GM10266 (cell line): ENCODE results near the gene EAF1.
"Not testable (repeated sequence)": the region's sequence is repeated elsewhere in the genome, so short reads cannot be mapped to it uniquely, and the experiment has no call there.

Experiments used
- DNase-seq: peaks from one replicate; pipeline ENCODE4 v3.0.0; 2012; ENCODE audit errors: extremely low spot score
- TF ChIP-seq, protein P1 (sequence below): IDR thresholded peaks from 2 replicates; pipeline ENCODE4 v1.5.1; 2012; ENCODE audit warnings: mild to moderate bottlenecking, low read depth; ENCODE audit not compliant: control insufficient read depth, insufficient read depth; ENCODE audit errors: missing control alignments

The EAF1 gene

DNA sequence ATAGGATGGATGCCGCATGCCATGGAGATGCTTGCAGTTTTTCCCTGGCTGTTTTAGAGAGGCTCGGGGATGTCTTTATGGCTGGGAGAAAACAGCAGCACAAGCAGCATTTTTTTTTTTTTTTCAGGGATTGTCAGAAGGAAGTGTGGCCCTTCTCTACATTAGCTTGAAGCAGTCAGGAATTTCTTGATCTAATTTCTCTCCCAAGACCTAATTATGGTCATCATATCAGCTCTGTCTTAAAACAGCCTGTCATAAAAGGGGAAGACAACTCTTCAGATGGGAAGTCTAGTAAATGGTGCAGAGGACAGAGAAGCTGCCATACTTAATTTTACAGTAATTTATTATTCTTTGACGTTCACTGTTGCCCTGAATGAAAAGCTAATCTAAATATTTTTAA is 44.5 kb downstream of the EAF1 start:
- TF ChIP-seq, protein P1, sequence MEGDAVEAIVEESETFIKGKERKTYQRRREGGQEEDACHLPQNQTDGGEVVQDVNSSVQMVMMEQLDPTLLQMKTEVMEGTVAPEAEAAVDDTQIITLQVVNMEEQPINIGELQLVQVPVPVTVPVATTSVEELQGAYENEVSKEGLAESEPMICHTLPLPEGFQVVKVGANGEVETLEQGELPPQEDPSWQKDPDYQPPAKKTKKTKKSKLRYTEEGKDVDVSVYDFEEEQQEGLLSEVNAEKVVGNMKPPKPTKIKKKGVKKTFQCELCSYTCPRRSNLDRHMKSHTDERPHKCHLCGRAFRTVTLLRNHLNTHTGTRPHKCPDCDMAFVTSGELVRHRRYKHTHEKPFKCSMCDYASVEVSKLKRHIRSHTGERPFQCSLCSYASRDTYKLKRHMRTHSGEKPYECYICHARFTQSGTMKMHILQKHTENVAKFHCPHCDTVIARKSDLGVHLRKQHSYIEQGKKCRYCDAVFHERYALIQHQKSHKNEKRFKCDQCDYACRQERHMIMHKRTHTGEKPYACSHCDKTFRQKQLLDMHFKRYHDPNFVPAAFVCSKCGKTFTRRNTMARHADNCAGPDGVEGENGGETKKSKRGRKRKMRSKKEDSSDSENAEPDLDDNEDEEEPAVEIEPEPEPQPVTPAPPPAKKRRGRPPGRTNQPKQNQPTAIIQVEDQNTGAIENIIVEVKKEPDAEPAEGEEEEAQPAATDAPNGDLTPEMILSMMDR: no peak
- DNase-seq: no peak

- no peak for DNase-seq
- TF ChIP-seq, protein P1: no peak
These were observed 47.8 kb downstream of the EAF1 start for GRCh38 chr3:15475161-15475560.

GRCh38 chr3:15476378-15476777 is 49.0 kb downstream of the EAF1 start:
- TF ChIP-seq, protein P1: no peak
- no peak for DNase-seq

- no peak for DNase-seq
- TF ChIP-seq, protein P1: no peak
These were observed 50.7 kb downstream of the EAF1 start for GRCh38 chr3:15477951-15478639.

GRCh38 chr3:15478640-15478979 is 51.2 kb downstream of the EAF1 start:
- DNase-seq: no peak
- TF ChIP-seq, protein P1: no peak

DNA sequence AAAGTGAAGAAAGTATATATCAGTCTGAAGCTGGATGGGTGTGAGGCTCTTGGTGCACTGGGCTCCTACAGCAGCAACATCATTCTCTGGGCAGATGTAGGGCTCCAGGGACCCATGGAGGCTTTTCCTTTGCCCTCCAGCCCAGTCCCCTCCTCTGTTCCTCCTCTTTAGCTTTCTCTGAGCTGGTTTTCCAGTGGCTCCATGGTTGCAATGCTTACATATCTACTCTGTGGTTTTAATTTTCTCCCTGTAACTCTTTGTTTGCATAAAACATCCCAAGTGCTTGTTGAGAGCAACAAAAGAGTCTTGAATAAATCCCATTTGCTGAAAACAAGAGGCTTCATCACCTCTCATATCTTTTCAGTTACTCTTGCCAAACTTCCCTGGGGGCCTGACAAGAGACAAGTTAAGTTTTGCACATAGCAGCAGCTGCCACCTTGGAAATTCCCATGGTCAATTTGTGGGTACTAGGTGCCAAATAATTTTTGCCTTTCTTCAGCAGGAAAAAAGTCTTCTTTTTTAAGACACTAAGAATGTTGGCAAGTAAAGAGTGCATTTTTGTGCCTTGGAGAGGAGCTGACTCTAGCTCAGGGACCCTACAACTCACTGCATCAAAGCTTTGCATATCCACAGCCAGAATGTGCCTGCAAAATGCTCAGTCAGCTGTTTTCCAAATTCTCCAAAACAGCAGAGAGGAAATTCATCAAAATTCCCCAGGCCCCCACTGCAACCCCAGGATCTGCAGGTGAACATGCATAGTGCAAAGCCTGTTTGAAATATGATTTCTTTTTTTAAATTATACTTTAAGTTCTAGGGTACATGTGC is 52.2 kb downstream of the EAF1 start:
- TF ChIP-seq, protein P1: no peak
- DNase-seq: no peak

DNA sequence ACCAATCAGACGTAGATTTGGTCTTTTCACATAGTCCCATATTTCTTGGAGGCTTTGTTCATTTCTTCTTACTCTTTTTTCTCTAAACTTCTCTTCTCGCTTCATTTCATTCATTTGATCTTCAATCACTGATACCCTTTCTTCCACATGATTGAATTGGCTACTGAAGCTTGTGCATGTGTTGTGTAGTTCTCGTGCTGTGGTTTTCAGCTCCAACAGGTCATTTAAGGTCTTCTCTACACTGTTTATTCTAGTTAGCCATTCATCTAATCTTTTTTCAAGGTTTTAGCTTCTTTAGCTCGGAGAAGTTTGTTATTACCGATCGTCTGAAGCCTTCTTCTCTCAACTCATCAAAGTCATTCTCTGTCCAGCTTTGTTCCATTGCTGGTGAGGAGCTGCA is 57.2 kb downstream of the EAF1 start:
- DNase-seq: not testable (repeated sequence)
